SK-N-SH (cell line): ENCODE data around the gene IQSEC1. TPM values are rescaled to one million over a fixed set of nuclear protein-coding genes. Genes with fewer than 3 reads are reported as not detected.

Experiments
- CTCF ChIA-PET: fragments of 300-600, 350-600 bp; formaldehyde crosslinking; extraction: SDS; loops from one replicate; lab custom pipeline; 2021; lab: Yijun Ruan, JAX
- POLR2A ChIA-PET: fragments of 350-600 bp; sonication (Branson Sonifier 250); formaldehyde crosslinking; extraction: SDS; loops from one replicate; lab custom pipeline; 2020; ENCODE audit warnings: antibody characterized with exemption, inconsistent platforms; lab: Yijun Ruan, JAX
- DNase-seq: peaks from one replicate; pipeline ENCODE4 v3.0.0; 2012
- H2AFZ ChIP-seq: fragments of 200-600 bp; sonication (generic); 2 replicates; pipeline ENCODE4 v1.8.1; 2016; ENCODE audit warnings: antibody characterized with exemption, mild to moderate bottlenecking, low read depth
- H3F3A ChIP-seq: fragments of 200-600 bp; sonication (generic); replicated peaks from 2 replicates; pipeline ENCODE3; 2016; ENCODE audit warnings: antibody characterized with exemption, mild to moderate bottlenecking; ENCODE audit not compliant: insufficient read depth
- H3K27ac ChIP-seq, 2 experiments: fragments of 200-500 bp in 1 of 2; fragments of 200-600 bp in 1 of 2; sonication (Bioruptor generic) in 1 of 2; sonication (generic), shearing (Covaris generic) in 1 of 2; 2 replicates each; pipeline versions ENCODE4 v1.5.1 to v1.6.1; 2014 to 2016; ENCODE audit warnings: low read depth in 2 of 2, inconsistent platforms in 1 of 2, low read length in 1 of 2, mild to moderate bottlenecking in 1 of 2, mixed read lengths in 1 of 2
- H3K27me3 ChIP-seq: fragments of 200-600 bp; sonication (generic), shearing (Covaris generic); 2 replicates; pipeline ENCODE4 v1.6.1; 2016; ENCODE audit warnings: mixed run types; ENCODE audit not compliant: insufficient read depth
- H3K36me3 ChIP-seq, 2 experiments: fragments of 200-500 bp in 1 of 2; fragments of 200-600 bp in 1 of 2; sonication (Bioruptor generic) in 1 of 2; sonication (generic) in 1 of 2; replicated peaks in 1 of 2; 2 replicates each; pipeline versions ENCODE3 to v1.5.1; 2014 to 2016; ENCODE audit warnings: low read length in 1 of 2, mild to moderate bottlenecking in 1 of 2; ENCODE audit not compliant: insufficient read depth in 2 of 2, control insufficient read depth in 1 of 2
- H3K4me1 ChIP-seq, 2 experiments: fragments of 200-500 bp in 1 of 2; fragments of 200-600 bp in 1 of 2; sonication (Bioruptor generic) in 1 of 2; sonication (generic), shearing (Covaris generic) in 1 of 2; 2 replicates each; pipeline versions ENCODE4 v1.5.1 to v1.6.1; 2014 to 2016; ENCODE audit warnings: low read depth in 1 of 2, low read length in 1 of 2, mixed run types in 1 of 2; ENCODE audit not compliant: insufficient read depth in 2 of 2, control insufficient read depth in 1 of 2
- H3K4me2 ChIP-seq: fragments of 200-600 bp; sonication (generic), shearing (Covaris generic); 2 replicates; pipeline ENCODE4 v1.6.1; 2017; ENCODE audit warnings: mixed run types
- H3K4me3 ChIP-seq, 2 experiments: fragments of 200-500 bp in 1 of 2; fragments of 200-600 bp in 1 of 2; sonication (Bioruptor generic) in 1 of 2; sonication (generic), shearing (Covaris generic) in 1 of 2; 2 replicates each; pipeline versions ENCODE4 v1.5.1 to v1.8.1; 2014 to 2016; ENCODE audit warnings: low read depth in 2 of 2, inconsistent platforms in 1 of 2, low read length in 1 of 2, mild to moderate bottlenecking in 1 of 2, mixed read lengths in 1 of 2, moderate library complexity in 1 of 2
- H3K79me2 ChIP-seq: fragments of 200-600 bp; sonication (generic); 2 replicates; pipeline ENCODE4 v1.8.1; 2017; ENCODE audit warnings: mild to moderate bottlenecking; ENCODE audit not compliant: insufficient read depth
- H3K9ac ChIP-seq: fragments of 200-600 bp; sonication (generic); 2 replicates; pipeline ENCODE4 v1.6.1; 2017; ENCODE audit warnings: mixed run types
- H3K9me2 ChIP-seq: fragments of 200-600 bp; sonication (generic); 2 replicates; pipeline ENCODE4 v1.6.1; 2017; ENCODE audit warnings: mixed run types
- H3K9me3 ChIP-seq: fragments of 200-600 bp; sonication (generic); 2 replicates; pipeline ENCODE4 v1.6.1; 2017; ENCODE audit warnings: mixed run types, mild to moderate bottlenecking, moderate library complexity
- H4K20me1 ChIP-seq: fragments of 200-600 bp; sonication (generic); 2 replicates; pipeline ENCODE4 v1.6.1; 2017; ENCODE audit warnings: mild to moderate bottlenecking, mixed run types; ENCODE audit not compliant: insufficient read depth
- JUND ChIP-seq: IDR thresholded peaks from 2 replicates; pipeline ENCODE4 v1.4.0; 2012
- MAX ChIP-seq: IDR thresholded peaks from 2 replicates; pipeline ENCODE4 v1.4.0; 2012; ENCODE audit warnings: low read depth
- MXI1 ChIP-seq: IDR thresholded peaks from 2 replicates; pipeline ENCODE4 v1.6.1; 2012; ENCODE audit warnings: mild to moderate bottlenecking, low read depth, low read length, improper control_type of control experiment
- REST ChIP-seq: IDR thresholded peaks from 2 replicates; pipeline ENCODE4 v1.6.1; 2012; ENCODE audit warnings: mild to moderate bottlenecking, low read depth, low read length, moderate library complexity
- RFX5 ChIP-seq: IDR thresholded peaks from 2 replicates; pipeline ENCODE4 v1.6.1; 2012; ENCODE audit warnings: mild to moderate bottlenecking, improper control_type of control experiment, low read length
- RXRA ChIP-seq: IDR thresholded peaks from 2 replicates; pipeline ENCODE4 v1.4.0; 2012; ENCODE audit warnings: low read depth, mild to moderate bottlenecking, borderline replicate concordance
- SMC3 ChIP-seq: IDR thresholded peaks from 2 replicates; pipeline ENCODE4 v1.6.1; 2012; ENCODE audit warnings: low read depth, low read length, improper control_type of control experiment
- WGBS: methylation state at CpG from one replicate; pipeline ENCODE4 v1.1.6; 2017; ENCODE audit warnings: low lambda C conversion rate; 5-methylcytosine and 5-hydroxymethylcytosine counted together
- polyA plus RNA-seq, 3 experiments: library from polyadenylated mRNA; depleted of rRNA; stranded (reverse); fragments of >200 nt; gene quantifications; 2 replicates each; pipeline ENCODE4 v1.2.3, GENCODE V29; 2012

The IQSEC1 gene
- polyA plus RNA-seq, 1 of the 3 experiments (the other 2 are of a cell fraction), result 6.2 TPM

- WGBS, result 58% methylated on average over 2 of the region's 6 CpGs
- Histone ChIP-seq H3K4me2 (no peak overlapping the region), H3K79me2 (no peaks in the 10 kb centered on the region), H3K27ac (peak overlapping the region in 1 of 2 experiments; percentile 28; a peak in 1 of 4 replicates), H4K20me1 (no peaks in the 10 kb centered on the region), H3K27me3 (no peaks in the 10 kb centered on the region), H3F3A (no peaks in the 10 kb centered on the region), H3K36me3 (no peaks in the 10 kb centered on the region), H2AFZ (no peak overlapping the region), H3K4me3 (no peak overlapping the region), H3K9me2 (no peaks in the 10 kb centered on the region), H3K9ac (no peak overlapping the region), H3K4me1 (peaks cover 12 to 86% of the 10 kb centered on the region in 2 experiments), H3K9me3 (no peaks in the 10 kb centered on the region)
- ChIA-PET POLR2A (no interaction called here), CTCF (interaction anchor here (2.3 to 6.6 kb wide), 2 partner anchors 11 to 21 kb away, joined by 5 to 42 read pairs; no protein-coding TSS in a partner anchor)
- DNase-seq, result no peak
- no peak for TF ChIP-seq SMC3
- no peak for TF ChIP-seq MXI1
- TF ChIP-seq REST, result no peak
- no peak for TF ChIP-seq JUND
Measured at GRCh38 chr3:13014755-13015285, 58.4 kb downstream of the IQSEC1 start.

- no peaks in the 10 kb centered on the region for H3K27me3 ChIP-seq
- ChIA-PET POLR2A (no interaction called here), CTCF (interaction anchor here (1.5 to 6.6 kb wide), 3 partner anchors 9 to 20 kb away, joined by 5 to 42 read pairs (median 6); no protein-coding TSS in a partner anchor)
- H3K4me1 ChIP-seq, result peaks cover 12 to 82% of the 10 kb centered on the region in 2 experiments
- no peaks in the 10 kb centered on the region for H4K20me1 ChIP-seq
- no peaks in the 10 kb centered on the region for H3F3A ChIP-seq
- H3K9ac ChIP-seq, result no peak overlapping the region
- no peak overlapping the region for H2AFZ ChIP-seq
- TF ChIP-seq RFX5, result no peak
- no peak for TF ChIP-seq RXRA
- no peak for TF ChIP-seq MAX
- no peaks in the 10 kb centered on the region for H3K79me2 ChIP-seq
- H3K27ac ChIP-seq, result peak overlapping the region in 1 of 2 experiments; percentile 28; a peak in 1 of 4 replicates
- no peaks in the 10 kb centered on the region for H3K9me2 ChIP-seq
- H3K4me2 ChIP-seq, result no peak overlapping the region
- 87% methylated on average over 4 of the region's 7 CpGs for WGBS
- no peak overlapping the region for H3K4me3 ChIP-seq
- peak; percentile 50 for DNase-seq
- no peaks in the 10 kb centered on the region for H3K9me3 ChIP-seq
- H3K36me3 ChIP-seq, result no peaks in the 10 kb centered on the region
Measured at GRCh38 chr3:13013994-13014754, 59.1 kb downstream of the IQSEC1 start.
